ENCODE results near the gene FSTL4. TPM values are rescaled to one million over a fixed set of nuclear protein-coding genes. Genes with fewer than 3 reads are reported as not detected.

Gene FSTL4
- total and polyA plus RNA-seq, 2 of the 13 experiments (the other 11 are each of a cell fraction or from before 2014, with no cell fraction given): 2.1 to 3.0 TPM

DNA sequence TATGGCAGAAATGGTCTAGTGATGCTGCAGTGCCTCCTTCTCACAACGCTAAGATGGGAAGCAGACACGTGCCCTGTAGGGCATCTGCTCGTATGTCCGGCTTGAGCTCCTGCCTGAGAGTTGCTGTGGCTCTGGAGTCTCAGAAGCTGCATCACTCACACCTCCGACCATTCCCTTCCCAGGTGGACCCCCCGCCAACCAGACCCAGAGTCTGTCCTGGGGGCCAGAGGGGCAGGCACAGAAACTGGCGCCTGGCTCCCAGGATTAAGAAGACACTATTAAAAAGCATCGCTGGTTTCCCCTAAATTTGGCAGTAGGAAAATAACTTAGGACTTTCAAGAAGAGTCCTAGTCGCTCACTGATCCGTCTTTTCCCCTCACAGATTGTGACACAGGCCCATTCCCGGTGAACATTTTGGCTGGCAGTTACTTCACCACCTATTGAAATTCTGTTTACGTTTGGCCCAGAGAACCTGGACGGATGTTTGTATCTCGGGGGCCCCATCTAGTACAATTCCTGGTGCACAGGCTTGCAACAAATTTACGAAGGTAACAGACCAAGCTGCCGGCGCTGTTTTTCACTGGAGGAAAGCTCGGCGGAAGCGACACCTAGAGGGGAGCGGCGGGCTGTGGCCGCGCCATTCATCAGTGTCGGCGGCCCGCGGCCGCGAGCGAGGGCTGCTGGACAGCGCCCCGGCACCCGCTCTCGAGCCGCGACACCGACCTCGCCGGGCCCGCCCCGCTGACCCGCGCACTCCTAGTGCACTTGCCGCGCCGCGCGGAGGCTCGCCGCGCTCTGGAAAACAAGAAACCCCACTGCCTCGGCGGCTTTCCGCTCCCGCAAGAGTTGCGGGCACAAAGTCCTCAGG lies 1.6 kb downstream of the FSTL4 start:
- FAIRE-seq: no peak
- Histone ChIP-seq H3K27ac (ENCODE audit: extremely low read length, insufficient read depth, low read length) (no peak overlapping the region), H3K4me1 (ENCODE audit: insufficient read depth, low read length) (no peaks in the 10 kb centered on the region), H3K9me3 (ENCODE audit: low read length) (no peaks in the 10 kb centered on the region), H3K4me3 (replicated peaks in 1 of 3; ENCODE audit: insufficient read depth in 1 of 3, low read depth in 2 of 3, low read length in 3 of 3) (peak overlapping the region in 1 of 3 experiments; percentile 56; a peak in 2 of 6 replicates), H3K27me3 (ENCODE audit: control insufficient read depth in 1 of 2, insufficient read depth in 2 of 2, low read length in 2 of 2) (peaks cover 3 to 35% of the 10 kb centered on the region in 2 experiments), H3K36me3 (replicated peaks in 1 of 2; ENCODE audit: control insufficient read depth in 1 of 2, insufficient read depth in 2 of 2, low read length in 2 of 2) (no peaks in the 10 kb centered on the region), H3K4me2 (ENCODE audit: low read depth, low read length) (peak overlapping the region; percentile 72), H2AFZ (ENCODE audit: low read length) (no peak overlapping the region), H3K79me2 (ENCODE audit: insufficient read depth, low read length) (no peaks in the 10 kb centered on the region), H4K20me1 (ENCODE audit: insufficient read depth, low read length) (peaks cover 4% of the 10 kb centered on the region; the same call in 1 of the 2 replicates), H3K9ac (ENCODE audit: insufficient read depth, low read depth, low read length) (no peak overlapping the region)
- no TSS peak for BruUV-seq (replicated peaks)
- DNase-seq (ENCODE audit: low spot score): peak; percentile 23
- intact Hi-C loops (cut with micrococcal nuclease; ENCODE audit: unreplicated experiment): no loop called here
- in situ Hi-C loops (cut with HindIII; ENCODE audit: extremely low pct_ligation_motif_present, low pct_unique_long_range_greater_than_20kb): no loop called here
- ChIA-PET CTCF (ENCODE audit: low intra/inter-chr PET ratio, low total read pairs) (interaction anchor here (1.0 kb wide), 1 partner anchor 58 kb away, joined by 3 read pairs; no protein-coding TSS in a partner anchor), POLR2A (no interaction called here)
- WGBS (ENCODE audit: low lambda C conversion rate): 39% methylated on average over 11 of the region's 57 CpGs
- peak; percentile 100 for ATAC-seq
- TF ChIP-seq CHCHD3 (CRISPR knock-in tag; IDR thresholded peaks at IDR 0.05) (peak; percentile 59; the same call in 1 of the 2 replicates), RFXAP (CRISPR knock-in tag; IDR thresholded peaks at IDR 0.05; ENCODE audit: borderline replicate concordance) (no peak), ZNF607 (CRISPR knock-in tag; IDR thresholded peaks at IDR 0.05; ENCODE audit: borderline replicate concordance) (0 out of 2 replicates have a peak, but pooled peaks have one; percentile 55), WIZ (CRISPR knock-in tag; IDR thresholded peaks at IDR 0.05) (0 out of 2 replicates have a peak, but pooled peaks have one; percentile 51), SALL2 (CRISPR knock-in tag; IDR thresholded peaks at IDR 0.05) (0 out of 2 replicates have a peak, but pooled peaks have one; percentile 51), TBX2 (CRISPR knock-in tag; IDR thresholded peaks at IDR 0.05; ENCODE audit: borderline replicate concordance) (peak; percentile 41; the same call in 1 of the 2 replicates), SIN3B (IDR thresholded peaks at IDR 0.05; ENCODE audit: low read length) (no peak), TSC22D2 (CRISPR knock-in tag; IDR thresholded peaks at IDR 0.05; ENCODE audit: borderline replicate concordance) (peak; percentile 43; the same call in 1 of the 2 replicates)
- TF ChIP-seq, protein P1, sequence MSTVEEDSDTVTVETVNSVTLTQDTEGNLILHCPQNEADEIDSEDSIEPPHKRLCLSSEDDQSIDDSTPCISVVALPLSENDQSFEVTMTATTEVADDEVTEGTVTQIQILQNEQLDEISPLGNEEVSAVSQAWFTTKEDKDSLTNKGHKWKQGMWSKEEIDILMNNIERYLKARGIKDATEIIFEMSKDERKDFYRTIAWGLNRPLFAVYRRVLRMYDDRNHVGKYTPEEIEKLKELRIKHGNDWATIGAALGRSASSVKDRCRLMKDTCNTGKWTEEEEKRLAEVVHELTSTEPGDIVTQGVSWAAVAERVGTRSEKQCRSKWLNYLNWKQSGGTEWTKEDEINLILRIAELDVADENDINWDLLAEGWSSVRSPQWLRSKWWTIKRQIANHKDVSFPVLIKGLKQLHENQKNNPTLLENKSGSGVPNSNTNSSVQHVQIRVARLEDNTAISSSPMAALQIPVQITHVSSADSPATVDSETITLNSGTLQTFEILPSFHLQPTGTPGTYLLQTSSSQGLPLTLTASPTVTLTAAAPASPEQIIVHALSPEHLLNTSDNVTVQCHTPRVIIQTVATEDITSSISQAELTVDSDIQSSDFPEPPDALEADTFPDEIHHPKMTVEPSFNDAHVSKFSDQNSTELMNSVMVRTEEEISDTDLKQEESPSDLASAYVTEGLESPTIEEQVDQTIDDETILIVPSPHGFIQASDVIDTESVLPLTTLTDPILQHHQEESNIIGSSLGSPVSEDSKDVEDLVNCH (CRISPR knock-in tag; IDR thresholded peaks at IDR 0.05): no peak
- TF ChIP-seq, protein P2, sequence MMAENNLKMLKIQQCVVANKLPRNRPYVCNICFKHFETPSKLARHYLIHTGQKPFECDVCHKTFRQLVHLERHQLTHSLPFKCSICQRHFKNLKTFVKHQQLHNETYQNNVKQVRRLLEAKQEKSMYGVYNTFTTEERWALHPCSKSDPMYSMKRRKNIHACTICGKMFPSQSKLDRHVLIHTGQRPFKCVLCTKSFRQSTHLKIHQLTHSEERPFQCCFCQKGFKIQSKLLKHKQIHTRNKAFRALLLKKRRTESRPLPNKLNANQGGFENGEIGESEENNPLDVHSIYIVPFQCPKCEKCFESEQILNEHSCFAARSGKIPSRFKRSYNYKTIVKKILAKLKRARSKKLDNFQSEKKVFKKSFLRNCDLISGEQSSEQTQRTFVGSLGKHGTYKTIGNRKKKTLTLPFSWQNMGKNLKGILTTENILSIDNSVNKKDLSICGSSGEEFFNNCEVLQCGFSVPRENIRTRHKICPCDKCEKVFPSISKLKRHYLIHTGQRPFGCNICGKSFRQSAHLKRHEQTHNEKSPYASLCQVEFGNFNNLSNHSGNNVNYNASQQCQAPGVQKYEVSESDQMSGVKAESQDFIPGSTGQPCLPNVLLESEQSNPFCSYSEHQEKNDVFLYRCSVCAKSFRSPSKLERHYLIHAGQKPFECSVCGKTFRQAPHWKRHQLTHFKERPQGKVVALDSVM (CRISPR knock-in tag; IDR thresholded peaks at IDR 0.05): peak; percentile 29; the same call in 1 of the 2 replicates
- TF ChIP-seq, protein P3, sequence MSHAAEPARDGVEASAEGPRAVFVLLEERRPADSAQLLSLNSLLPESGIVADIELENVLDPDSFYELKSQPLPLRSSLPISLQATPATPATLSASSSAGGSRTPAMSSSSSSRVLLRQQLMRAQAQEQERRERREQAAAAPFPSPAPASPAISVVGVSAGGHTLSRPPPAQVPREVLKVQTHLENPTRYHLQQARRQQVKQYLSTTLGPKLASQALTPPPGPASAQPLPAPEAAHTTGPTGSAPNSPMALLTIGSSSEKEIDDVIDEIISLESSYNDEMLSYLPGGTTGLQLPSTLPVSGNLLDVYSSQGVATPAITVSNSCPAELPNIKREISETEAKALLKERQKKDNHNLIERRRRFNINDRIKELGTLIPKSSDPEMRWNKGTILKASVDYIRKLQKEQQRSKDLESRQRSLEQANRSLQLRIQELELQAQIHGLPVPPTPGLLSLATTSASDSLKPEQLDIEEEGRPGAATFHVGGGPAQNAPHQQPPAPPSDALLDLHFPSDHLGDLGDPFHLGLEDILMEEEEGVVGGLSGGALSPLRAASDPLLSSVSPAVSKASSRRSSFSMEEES (CRISPR knock-in tag; IDR thresholded peaks at IDR 0.05): 0 out of 2 replicates have a peak, but pooled peaks have one; percentile 42
- TF ChIP-seq, protein P4, sequence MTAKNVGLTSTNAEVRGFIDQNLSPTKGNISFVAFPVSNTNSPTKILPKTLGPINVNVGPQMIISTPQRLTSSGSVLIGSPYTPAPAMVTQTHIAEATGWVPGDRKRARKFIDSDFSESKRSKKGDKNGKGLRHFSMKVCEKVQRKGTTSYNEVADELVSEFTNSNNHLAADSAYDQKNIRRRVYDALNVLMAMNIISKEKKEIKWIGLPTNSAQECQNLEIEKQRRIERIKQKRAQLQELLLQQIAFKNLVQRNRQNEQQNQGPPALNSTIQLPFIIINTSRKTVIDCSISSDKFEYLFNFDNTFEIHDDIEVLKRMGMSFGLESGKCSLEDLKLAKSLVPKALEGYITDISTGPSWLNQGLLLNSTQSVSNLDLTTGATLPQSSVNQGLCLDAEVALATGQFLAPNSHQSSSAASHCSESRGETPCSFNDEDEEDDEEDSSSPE (CRISPR knock-in tag; IDR thresholded peaks at IDR 0.05): peak; percentile 49; the same call in 1 of the 2 replicates
- TF ChIP-seq, protein P5, sequence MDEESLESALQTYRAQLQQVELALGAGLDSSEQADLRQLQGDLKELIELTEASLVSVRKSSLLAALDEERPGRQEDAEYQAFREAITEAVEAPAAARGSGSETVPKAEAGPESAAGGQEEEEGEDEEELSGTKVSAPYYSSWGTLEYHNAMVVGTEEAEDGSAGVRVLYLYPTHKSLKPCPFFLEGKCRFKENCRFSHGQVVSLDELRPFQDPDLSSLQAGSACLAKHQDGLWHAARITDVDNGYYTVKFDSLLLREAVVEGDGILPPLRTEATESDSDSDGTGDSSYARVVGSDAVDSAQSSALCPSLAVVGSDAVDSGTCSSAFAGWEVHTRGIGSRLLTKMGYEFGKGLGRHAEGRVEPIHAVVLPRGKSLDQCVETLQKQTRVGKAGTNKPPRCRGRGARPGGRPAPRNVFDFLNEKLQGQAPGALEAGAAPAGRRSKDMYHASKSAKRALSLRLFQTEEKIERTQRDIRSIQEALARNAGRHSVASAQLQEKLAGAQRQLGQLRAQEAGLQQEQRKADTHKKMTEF (CRISPR knock-in tag; IDR thresholded peaks at IDR 0.05): peak; percentile 43; the same call in 1 of the 2 replicates

All from HepG2 (cell line).